ENCODE results near the gene MTAP.

DNA sequence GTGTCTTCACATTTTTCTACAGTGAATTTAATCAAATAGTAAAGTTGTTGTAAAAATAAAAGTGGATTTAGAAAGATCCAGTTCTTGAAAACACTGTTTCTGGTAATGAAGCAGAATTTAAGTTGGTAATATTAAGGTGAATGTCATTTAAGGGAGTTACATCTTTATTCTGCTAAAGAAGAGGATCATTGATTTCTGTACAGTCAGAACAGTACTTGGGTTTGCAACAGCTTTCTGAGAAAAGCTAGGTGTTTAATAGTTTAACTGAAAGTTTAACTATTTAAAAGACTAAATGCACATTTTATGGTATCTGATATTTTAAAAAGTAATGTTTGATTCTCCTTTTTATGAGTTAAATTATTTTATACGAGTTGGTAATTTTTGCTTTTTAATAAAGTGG lies 60.4 kb downstream of the MTAP start:
- TF ChIP-seq, protein P1, sequence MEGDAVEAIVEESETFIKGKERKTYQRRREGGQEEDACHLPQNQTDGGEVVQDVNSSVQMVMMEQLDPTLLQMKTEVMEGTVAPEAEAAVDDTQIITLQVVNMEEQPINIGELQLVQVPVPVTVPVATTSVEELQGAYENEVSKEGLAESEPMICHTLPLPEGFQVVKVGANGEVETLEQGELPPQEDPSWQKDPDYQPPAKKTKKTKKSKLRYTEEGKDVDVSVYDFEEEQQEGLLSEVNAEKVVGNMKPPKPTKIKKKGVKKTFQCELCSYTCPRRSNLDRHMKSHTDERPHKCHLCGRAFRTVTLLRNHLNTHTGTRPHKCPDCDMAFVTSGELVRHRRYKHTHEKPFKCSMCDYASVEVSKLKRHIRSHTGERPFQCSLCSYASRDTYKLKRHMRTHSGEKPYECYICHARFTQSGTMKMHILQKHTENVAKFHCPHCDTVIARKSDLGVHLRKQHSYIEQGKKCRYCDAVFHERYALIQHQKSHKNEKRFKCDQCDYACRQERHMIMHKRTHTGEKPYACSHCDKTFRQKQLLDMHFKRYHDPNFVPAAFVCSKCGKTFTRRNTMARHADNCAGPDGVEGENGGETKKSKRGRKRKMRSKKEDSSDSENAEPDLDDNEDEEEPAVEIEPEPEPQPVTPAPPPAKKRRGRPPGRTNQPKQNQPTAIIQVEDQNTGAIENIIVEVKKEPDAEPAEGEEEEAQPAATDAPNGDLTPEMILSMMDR (IDR thresholded peaks at IDR 0.05 in 8 of 11, conservative IDR thresholded peaks at IDR 0.05 in 3 of 11): no peak
- no peak for TF ChIP-seq POLR2A (IDR thresholded peaks at IDR 0.05)
